Measurements from ENCODE around the gene XRCC3. TPM values are rescaled to one million over a fixed set of nuclear protein-coding genes. Genes with fewer than 3 reads are reported as not detected.
"Not testable (repeated sequence)": the region's sequence is repeated elsewhere in the genome, so short reads cannot be mapped to it uniquely, and the experiment has no call there.

The XRCC3 gene
- total RNA-seq, 1 donor from 2014 or later = 9.8 TPM

DNA sequence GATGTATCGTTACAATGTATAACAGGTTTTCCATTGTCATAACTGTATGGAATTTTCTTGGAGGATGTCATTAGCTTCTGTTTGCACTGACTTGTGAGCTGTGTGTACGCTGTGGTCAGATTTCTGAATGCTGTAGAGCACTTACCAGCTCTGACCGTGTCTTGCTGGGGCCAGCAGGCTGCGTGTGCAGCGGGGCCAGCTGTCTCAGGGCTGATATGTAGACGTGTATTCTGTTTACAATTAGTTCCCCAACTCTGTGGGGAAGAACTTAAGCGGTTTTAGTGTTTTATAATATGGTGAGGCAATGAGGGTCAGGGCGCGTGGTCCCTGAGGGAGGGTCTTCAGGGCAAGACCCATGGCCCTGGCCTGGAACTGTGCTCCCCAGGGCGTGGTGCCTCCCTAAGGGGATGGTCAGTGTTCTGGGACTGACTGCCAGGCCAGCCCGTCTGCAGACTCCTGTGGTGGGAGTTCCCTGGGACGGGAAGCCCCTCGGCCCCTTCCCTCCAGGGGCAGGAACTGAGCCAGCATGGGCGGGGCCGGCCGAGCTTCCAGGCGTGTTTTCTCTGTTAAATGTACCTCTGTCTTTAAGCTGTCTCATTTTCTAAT lies 18.7 kb downstream of the XRCC3 start:
- DNase-seq (ENCODE audit: low spot score in 2 of 2) (no peak), FAIRE-seq (no peak)

DNA sequence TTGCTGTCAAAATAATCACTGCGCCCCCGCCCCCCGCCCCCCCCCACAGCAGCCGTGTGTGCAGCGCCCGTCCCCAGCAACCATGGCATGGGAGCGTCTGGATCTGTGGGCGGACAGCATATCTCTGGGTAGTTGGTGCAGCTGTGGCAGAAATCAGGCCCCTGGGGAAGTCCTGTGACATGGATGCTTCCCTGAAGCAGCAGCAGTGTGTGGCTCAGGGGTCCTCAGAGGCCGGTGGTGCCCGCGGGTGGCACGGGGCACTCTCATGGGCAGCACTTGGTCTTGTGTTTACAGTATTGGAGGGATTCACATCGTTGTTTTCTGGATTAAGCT lies 19.2 kb downstream of the XRCC3 start:
- DNase-seq (ENCODE audit: low spot score in 2 of 2) (no peak), FAIRE-seq (no peak)

DNA sequence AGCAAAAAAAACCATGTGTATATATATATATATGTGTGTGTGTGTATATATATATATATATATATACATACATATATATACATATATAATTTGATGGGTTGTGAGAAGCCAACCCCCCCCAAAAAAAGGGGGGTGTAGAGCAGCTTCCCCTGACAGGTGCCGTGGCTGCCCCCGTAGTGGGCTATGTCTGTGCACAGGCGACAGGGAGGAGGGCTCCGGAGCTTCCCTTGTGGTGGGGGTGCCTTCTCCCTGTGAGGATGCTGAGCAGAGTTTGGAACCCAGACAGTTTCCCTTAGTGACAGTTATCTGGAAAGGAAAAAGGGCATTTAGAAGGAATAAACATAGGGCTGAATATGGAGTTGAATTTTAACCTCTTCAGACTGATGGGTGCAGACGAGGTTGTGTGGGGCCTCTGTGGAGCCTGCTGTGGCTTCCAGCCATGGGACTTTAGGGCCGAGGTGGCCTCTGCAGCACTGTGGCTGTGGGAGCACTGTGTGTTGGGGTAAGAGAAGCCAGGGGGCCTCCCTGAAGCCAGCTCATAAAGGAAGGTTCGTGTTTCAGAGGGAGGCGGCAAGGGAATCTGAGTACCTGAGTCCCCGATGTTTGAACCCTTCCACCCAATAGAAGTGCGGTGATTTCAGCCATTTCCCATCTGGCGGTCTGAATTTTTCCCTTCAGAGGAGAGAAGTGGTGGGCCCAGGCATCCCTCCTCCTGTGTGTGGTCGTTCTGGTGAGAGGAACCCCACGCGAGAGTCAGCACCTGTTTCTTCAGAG lies 19.8 kb downstream of the XRCC3 start:
- no peak for FAIRE-seq
- no peak for DNase-seq (ENCODE audit: low spot score in 2 of 2)

GRCh38 chr14:103694572-103695026 lies 20.7 kb downstream of the XRCC3 start:
- DNase-seq (ENCODE audit: low spot score in 2 of 2) (no peak), FAIRE-seq (no peak)

- DNase-seq (ENCODE audit: low spot score in 2 of 2) (no peak), FAIRE-seq (no peak)
Measured at GRCh38 chr14:103693515-103693914, 21.7 kb downstream of the XRCC3 start.

DNA sequence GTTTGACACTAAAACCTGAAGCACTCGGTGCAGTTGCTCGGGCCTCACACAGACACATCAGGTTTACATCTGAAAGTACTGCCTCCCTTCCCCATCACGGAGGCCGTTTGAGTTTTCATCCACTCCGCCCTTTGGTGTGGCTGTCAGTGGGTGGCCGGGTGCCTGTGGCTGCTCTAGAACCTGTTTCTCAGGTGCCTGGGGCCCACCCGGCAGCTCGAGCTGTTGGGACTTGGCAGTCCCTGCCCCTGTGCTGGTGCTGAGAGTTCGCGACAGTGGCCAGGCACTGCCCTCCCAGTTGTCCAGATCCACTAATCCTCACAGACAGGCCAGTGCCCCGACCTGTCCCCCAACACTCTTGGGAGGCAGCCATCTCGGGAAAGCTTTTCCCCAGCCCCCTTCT lies 22.4 kb downstream of the XRCC3 start:
- FAIRE-seq = no peak
- DNase-seq (ENCODE audit: low spot score in 2 of 2) = no peak

DNA sequence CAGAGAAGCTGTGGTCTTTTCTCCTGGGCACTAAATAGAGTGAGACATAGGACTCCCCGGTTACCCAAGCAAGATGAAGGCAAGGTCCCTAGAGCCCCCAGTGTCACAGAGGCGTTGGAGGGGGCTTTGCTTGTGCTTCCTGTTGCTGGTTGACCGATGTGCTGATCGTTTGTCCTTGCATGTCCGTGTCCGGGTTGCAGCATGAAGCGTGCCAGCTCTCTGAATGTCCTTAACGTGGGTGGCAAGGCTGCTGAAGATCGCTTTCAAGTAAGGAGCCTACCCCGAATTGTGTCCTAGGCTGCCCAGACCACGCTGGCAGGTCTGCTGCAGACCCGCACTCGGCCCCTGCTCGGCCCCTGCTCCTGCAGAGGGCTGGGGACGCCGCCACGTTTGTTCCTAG lies 23.1 kb downstream of the XRCC3 start:
- DNase-seq (ENCODE audit: low spot score in 2 of 2) (no peak), FAIRE-seq (no peak)

DNA sequence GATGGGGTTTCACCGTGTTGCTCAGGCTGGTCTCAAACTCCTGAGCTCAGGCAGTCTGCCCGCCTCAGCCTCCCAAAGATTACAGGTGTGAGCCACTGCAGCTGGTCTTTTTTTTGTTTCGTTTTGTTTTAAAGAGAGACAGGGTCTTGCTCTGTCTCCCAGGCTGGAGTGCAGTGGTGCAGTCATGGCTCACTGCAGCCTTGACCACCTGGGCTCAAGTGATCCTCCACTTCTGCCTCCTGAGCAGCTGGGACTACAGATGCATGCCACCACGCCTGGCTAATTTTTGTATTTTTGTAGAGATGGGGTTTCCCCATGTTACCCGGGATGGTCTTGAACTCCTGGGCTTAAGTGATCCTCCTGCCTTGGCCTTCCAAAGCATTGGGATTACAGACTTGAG lies 23.6 kb downstream of the XRCC3 start:
- not testable (repeated sequence) for FAIRE-seq

GRCh38 chr14:103690332-103690731 lies 24.9 kb downstream of the XRCC3 start:
- FAIRE-seq = no peak
- no peak for DNase-seq (ENCODE audit: low spot score in 2 of 2)

More for the DNA sequence above, 23.6 kb downstream of the XRCC3 start:
- not testable (repeated sequence) for DNase-seq (ENCODE audit: low spot score in 2 of 2)

DNA sequence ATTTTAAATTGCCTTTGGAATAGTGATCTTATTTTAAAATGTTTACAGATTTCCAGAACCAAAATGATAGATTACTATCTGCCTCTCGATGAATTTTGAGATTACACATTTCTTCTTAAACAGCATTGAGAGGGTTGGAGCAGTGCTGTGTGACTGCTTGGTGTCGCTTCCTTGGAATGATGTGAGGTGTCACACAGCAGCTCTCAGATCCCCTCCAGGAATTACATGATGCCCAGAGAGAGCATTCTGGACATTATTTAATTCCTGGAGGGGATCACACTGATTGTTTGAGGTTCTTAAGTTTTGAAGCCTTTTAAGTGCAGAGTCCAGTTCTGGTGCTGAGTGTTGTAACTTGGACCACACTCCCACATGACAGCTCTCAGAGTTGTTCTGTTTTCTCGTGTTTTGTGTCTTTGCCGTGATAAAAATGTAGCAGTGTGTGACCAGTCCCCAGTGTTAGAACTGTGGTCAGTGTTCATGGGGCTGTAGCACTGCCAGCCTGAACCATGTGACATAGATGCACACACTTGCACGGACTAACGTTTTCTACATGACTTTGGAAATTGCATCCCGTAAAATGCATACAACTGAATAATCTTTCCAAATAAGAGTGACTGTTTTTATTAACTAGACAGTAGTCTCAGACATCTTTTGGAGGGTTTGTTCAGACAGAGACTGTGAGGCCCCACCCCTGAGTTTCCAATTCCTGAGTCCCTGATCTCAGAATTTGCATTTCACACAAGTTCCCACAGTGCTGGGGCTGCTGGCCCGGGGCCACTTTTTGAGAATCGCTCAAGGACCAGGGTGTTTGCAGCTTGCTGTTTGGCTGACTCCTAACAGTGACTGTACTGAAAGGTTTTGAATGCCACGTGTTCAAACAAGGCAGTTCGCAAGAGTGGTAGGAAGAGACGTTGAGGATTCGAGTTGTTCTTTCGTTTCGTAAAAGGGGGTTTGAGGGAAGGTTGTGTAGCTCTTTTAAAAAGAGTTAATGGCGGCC lies 26.0 kb downstream of the XRCC3 start:
- DNase-seq (ENCODE audit: low spot score in 2 of 2) = no peak
- no peak for FAIRE-seq

GRCh38 chr14:103688441-103688840 lies 26.8 kb downstream of the XRCC3 start:
- DNase-seq (ENCODE audit: low spot score in 2 of 2) (no peak), FAIRE-seq (no peak)

- no peak for DNase-seq (ENCODE audit: low spot score in 2 of 2)
- FAIRE-seq = no peak
Measured at GRCh38 chr14:103687712-103688111, 27.5 kb downstream of the XRCC3 start.

GRCh38 chr14:103686831-103687485 lies 28.3 kb downstream of the XRCC3 start:
- FAIRE-seq (no peak), DNase-seq (ENCODE audit: low spot score in 2 of 2) (no peak)

DNA sequence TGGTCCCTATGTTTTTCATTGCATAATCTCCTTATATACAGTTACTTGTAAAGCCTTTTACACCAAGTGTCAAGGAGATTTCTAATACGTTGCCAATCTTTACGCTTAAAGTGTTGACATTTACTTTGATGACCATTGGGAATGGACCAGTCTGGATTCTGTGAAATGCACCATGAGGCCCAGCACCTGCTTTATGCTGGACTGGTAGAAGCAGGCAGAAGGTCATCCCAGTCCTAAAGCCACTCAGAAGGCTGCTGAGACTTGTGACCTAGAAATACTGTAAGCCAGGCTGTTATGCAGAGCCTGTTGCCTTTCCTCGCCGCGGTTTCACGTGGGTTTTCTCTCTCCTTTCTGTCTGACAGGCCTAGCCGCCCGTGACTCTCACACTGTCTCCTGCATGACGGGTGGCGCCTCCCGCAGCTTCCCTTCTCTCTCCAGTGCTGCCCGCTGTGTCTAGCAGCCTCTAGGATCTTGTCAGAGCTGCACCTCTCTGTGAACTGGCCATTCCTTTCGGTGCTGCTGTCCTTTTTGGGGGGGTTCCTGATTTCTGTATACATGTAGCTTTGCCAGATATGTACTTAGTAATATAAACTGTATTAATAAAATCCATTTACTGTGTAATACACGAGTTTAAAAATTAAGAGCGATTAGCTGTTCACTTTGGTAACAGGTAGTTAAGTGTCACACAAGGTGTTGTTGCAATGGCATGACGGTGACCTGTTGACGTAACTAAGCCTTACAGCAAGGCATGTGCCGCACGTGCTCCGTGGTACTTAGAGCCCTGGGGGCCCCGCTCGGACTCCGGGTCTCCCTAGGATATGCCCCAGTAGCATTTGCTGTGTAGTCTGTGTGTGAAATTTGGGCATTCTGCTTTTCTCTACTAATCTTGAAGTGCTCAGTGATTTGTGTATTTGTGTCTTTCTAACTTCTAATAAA lies 29.7 kb downstream of the XRCC3 start:
- DNase-seq (ENCODE audit: low spot score in 2 of 2) = no peak
- FAIRE-seq = no peak

DNA sequence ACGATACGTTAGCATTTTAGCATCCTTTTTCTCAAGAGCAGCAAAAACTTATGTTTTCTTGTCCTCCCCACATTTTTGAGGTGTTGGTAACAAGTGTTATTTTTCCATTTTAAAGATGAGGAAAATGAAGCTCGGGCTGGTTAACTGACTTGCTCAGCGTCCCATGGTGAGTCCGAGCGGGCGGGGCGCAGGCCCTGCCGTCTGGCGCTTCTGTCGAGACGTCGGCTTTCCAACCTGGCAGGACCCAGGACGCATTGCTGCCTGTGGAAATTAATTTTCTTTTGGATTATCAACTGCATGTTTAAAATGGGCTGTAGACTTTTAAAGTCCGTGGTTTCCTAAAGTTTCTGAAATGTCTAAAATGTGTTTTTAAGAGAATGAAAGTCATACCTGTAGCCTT lies 30.4 kb downstream of the XRCC3 start:
- FAIRE-seq = no peak
- no peak for DNase-seq (ENCODE audit: low spot score in 2 of 2)

- DNase-seq (ENCODE audit: low spot score in 2 of 2) (no peak), FAIRE-seq (no peak)
Measured at GRCh38 chr14:103684471-103684870, 30.8 kb downstream of the XRCC3 start.

- FAIRE-seq (no peak), DNase-seq (ENCODE audit: low spot score in 2 of 2) (no peak)
Measured at GRCh38 chr14:103683139-103683538, 32.1 kb downstream of the XRCC3 start.

DNA sequence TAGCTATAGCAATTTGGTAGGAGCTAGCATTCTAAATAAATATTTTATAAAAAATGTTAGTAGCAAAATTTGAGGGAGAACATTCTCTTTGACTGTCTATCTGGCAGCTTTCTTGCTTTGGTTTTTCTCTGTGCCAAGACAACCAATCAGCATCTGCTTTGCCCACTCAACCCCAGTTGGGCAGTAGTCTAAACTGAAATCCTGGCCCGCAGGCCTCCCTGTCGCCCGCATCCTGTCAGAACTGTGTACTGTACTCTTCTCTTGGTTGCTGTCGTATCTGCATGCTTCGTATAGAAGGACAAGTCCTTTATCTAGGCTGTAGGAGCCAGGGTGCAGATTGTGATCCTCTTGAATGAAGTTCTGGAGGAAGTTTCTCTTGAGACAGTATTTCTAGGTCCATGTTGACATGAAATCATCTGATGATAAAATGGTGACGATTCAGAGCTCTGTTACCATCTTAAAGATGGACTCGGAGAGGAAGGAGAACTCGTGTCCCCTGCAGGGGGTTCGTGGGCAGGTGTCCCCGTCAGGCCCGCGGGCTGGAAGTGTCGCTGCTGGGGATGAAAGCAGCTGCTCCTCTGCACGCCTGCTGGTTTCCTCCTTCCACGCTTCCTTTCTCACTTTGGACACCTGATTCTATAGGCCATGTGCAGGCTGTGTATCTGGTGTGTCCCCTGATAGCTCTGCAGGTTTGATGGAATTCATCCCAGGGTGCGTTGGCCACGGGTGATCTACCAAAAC lies 34.6 kb downstream of the XRCC3 start:
- FAIRE-seq (no peak), DNase-seq (ENCODE audit: low spot score in 2 of 2) (no peak)

- no peak for FAIRE-seq
- DNase-seq (ENCODE audit: low spot score in 2 of 2) = no peak
Measured at GRCh38 chr14:103679351-103679750, 35.9 kb downstream of the XRCC3 start.
